GM13977 (cell line): ENCODE data around the gene IL34.

Experiments
- DNase-seq: peaks from one replicate; pipeline ENCODE4 v3.0.0; 2012; ENCODE audit warnings: low spot score
- in situ Hi-C: fragments of 300-500 bp; cut with MboI; formaldehyde crosslinking; loops from one replicate; pipeline ENCODE4 v1.12.0; 2022; ENCODE audit warnings: low sequenced_read_pairs, low pct_unique_long_range_greater_than_20kb, mixed read lengths, inconsistent platforms; ENCODE audit not compliant: unreplicated experiment
- TF ChIP-seq, protein P1 (sequence below): IDR thresholded peaks from 2 replicates; pipeline ENCODE4 v1.5.1; 2012; ENCODE audit warnings: mild to moderate bottlenecking, control low read depth; ENCODE audit not compliant: insufficient read depth; ENCODE audit errors: extremely low read depth, missing control alignments

IL34 gene

DNA sequence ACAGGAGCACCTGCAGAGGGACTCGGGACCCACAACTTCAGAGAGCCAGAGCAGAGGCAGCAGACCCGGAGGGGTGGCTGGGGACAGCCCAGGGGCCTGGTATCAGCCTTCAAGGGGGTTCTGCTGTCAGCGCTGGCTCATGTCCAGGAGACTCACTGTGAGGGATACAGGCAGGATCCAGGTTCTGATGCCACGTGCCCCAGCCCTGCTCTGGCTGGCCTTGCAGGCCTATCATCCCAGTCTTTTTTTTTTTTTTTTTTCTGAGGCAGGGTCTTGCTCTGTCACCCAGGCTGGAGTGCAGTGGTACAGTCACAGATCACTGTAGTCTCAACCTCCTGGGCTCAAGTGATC lies 48.5 kb downstream of the IL34 start:
- TF ChIP-seq, protein P1, sequence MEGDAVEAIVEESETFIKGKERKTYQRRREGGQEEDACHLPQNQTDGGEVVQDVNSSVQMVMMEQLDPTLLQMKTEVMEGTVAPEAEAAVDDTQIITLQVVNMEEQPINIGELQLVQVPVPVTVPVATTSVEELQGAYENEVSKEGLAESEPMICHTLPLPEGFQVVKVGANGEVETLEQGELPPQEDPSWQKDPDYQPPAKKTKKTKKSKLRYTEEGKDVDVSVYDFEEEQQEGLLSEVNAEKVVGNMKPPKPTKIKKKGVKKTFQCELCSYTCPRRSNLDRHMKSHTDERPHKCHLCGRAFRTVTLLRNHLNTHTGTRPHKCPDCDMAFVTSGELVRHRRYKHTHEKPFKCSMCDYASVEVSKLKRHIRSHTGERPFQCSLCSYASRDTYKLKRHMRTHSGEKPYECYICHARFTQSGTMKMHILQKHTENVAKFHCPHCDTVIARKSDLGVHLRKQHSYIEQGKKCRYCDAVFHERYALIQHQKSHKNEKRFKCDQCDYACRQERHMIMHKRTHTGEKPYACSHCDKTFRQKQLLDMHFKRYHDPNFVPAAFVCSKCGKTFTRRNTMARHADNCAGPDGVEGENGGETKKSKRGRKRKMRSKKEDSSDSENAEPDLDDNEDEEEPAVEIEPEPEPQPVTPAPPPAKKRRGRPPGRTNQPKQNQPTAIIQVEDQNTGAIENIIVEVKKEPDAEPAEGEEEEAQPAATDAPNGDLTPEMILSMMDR, result no peak
- no peak for DNase-seq
- in situ Hi-C loops, result no loop called here

- TF ChIP-seq, protein P1, result no peak
- in situ Hi-C loops, result no loop called here
- DNase-seq, result no peak
Measured at GRCh38 chr16:70695331-70696070, 49.1 kb downstream of the IL34 start.

- DNase-seq, result no peak
- TF ChIP-seq, protein P1, result no peak
- in situ Hi-C loops, result no loop called here
Measured at GRCh38 chr16:70696355-70696754, 50.0 kb downstream of the IL34 start.

DNA sequence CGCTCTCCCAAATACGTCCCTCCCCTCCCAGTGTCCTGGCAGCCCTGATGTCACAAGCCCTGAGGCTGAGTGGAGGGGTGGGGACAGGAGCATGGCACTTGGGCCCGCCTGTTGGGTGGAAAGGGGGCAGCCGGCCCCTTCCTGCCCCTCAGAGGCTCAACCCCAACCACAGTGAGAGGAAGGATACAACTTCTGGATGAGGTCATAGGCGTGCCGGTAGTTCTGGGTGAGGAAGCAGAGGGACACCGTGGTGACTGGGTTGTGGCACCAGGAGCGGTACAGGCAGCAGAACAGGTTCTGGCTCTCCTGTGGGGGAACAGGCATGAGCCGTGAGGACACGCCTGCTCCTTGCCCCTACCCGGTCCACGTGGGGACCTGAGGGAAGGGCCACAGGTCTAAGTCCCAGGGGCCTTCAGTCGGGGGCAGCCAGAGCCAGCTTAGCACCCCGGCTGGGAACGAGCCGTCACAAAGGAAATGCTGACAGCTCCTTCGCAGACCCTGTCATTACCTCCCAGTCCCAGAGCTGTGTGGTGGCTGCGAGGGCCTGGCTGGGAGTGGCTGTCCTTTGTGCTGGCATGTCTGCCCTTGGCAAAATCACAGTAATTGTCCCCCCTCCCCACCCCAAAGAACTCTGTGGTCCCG lies 50.7 kb downstream of the IL34 start:
- no peak for DNase-seq
- TF ChIP-seq, protein P1, result no peak
- in situ Hi-C loops, result no loop called here

- no peak for DNase-seq
- TF ChIP-seq, protein P1, result no peak
- in situ Hi-C loops, result no loop called here
Measured at GRCh38 chr16:70697594-70698170, 51.3 kb downstream of the IL34 start.

DNA sequence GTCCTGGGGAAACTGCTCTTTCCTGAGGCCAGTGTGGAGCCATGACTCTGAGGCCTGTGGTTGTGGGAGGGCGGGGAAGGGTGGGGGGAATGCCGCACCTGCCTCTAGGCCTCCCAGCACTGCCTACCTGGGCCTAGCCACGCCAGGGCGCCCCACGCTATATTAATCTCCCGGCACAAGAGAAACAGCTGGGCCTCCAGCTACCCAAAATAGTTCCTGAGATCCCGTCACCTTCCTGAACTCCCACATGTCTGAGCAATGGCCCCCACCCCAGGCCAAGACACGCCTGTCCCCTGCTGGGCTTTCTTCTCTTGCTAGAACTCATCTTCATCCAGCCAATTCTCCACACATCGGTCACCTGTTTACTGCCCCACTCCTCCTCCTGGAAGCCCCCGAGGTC lies 52.5 kb downstream of the IL34 start:
- TF ChIP-seq, protein P1, result no peak
- DNase-seq, result no peak
- in situ Hi-C loops, result no loop called here
